SK-N-SH (cell line): ENCODE measurements around the gene EMP1. TPM values are rescaled to one million over a fixed set of nuclear protein-coding genes. Genes with fewer than 3 reads are reported as not detected.

Experiments used
- CTCF ChIA-PET: fragments of 300-600, 350-600 bp; formaldehyde crosslinking; extraction: SDS; loops from one replicate; lab custom pipeline; 2021; lab: Yijun Ruan, JAX
- POLR2A ChIA-PET: fragments of 350-600 bp; sonication (Branson Sonifier 250); formaldehyde crosslinking; extraction: SDS; loops from one replicate; lab custom pipeline; 2020; ENCODE audit warnings: antibody characterized with exemption, inconsistent platforms; lab: Yijun Ruan, JAX
- DNase-seq: peaks from one replicate; pipeline ENCODE4 v3.0.0; 2012
- H2AFZ ChIP-seq: fragments of 200-600 bp; sonication (generic); 2 replicates; pipeline ENCODE4 v1.8.1; 2016; ENCODE audit warnings: antibody characterized with exemption, mild to moderate bottlenecking, low read depth
- H3F3A ChIP-seq: fragments of 200-600 bp; sonication (generic); replicated peaks from 2 replicates; pipeline ENCODE3; 2016; ENCODE audit warnings: antibody characterized with exemption, mild to moderate bottlenecking; ENCODE audit not compliant: insufficient read depth
- H3K27ac ChIP-seq, 2 experiments: fragments of 200-500 bp in 1 of 2; fragments of 200-600 bp in 1 of 2; sonication (Bioruptor generic) in 1 of 2; sonication (generic), shearing (Covaris generic) in 1 of 2; 2 replicates each; pipeline versions ENCODE4 v1.5.1 to v1.6.1; 2014 to 2016; ENCODE audit warnings: low read depth in 2 of 2, inconsistent platforms in 1 of 2, low read length in 1 of 2, mild to moderate bottlenecking in 1 of 2, mixed read lengths in 1 of 2
- H3K27me3 ChIP-seq: fragments of 200-600 bp; sonication (generic), shearing (Covaris generic); 2 replicates; pipeline ENCODE4 v1.6.1; 2016; ENCODE audit warnings: mixed run types; ENCODE audit not compliant: insufficient read depth
- H3K36me3 ChIP-seq, 2 experiments: fragments of 200-500 bp in 1 of 2; fragments of 200-600 bp in 1 of 2; sonication (Bioruptor generic) in 1 of 2; sonication (generic) in 1 of 2; replicated peaks in 1 of 2; 2 replicates each; pipeline versions ENCODE3 to v1.5.1; 2014 to 2016; ENCODE audit warnings: low read length in 1 of 2, mild to moderate bottlenecking in 1 of 2; ENCODE audit not compliant: insufficient read depth in 2 of 2, control insufficient read depth in 1 of 2
- H3K4me1 ChIP-seq, 2 experiments: fragments of 200-500 bp in 1 of 2; fragments of 200-600 bp in 1 of 2; sonication (Bioruptor generic) in 1 of 2; sonication (generic), shearing (Covaris generic) in 1 of 2; 2 replicates each; pipeline versions ENCODE4 v1.5.1 to v1.6.1; 2014 to 2016; ENCODE audit warnings: low read depth in 1 of 2, low read length in 1 of 2, mixed run types in 1 of 2; ENCODE audit not compliant: insufficient read depth in 2 of 2, control insufficient read depth in 1 of 2
- H3K4me2 ChIP-seq: fragments of 200-600 bp; sonication (generic), shearing (Covaris generic); 2 replicates; pipeline ENCODE4 v1.6.1; 2017; ENCODE audit warnings: mixed run types
- H3K4me3 ChIP-seq, 2 experiments: fragments of 200-500 bp in 1 of 2; fragments of 200-600 bp in 1 of 2; sonication (Bioruptor generic) in 1 of 2; sonication (generic), shearing (Covaris generic) in 1 of 2; 2 replicates each; pipeline versions ENCODE4 v1.5.1 to v1.8.1; 2014 to 2016; ENCODE audit warnings: low read depth in 2 of 2, inconsistent platforms in 1 of 2, low read length in 1 of 2, mild to moderate bottlenecking in 1 of 2, mixed read lengths in 1 of 2, moderate library complexity in 1 of 2
- H3K79me2 ChIP-seq: fragments of 200-600 bp; sonication (generic); 2 replicates; pipeline ENCODE4 v1.8.1; 2017; ENCODE audit warnings: mild to moderate bottlenecking; ENCODE audit not compliant: insufficient read depth
- H3K9ac ChIP-seq: fragments of 200-600 bp; sonication (generic); 2 replicates; pipeline ENCODE4 v1.6.1; 2017; ENCODE audit warnings: mixed run types
- H3K9me2 ChIP-seq: fragments of 200-600 bp; sonication (generic); 2 replicates; pipeline ENCODE4 v1.6.1; 2017; ENCODE audit warnings: mixed run types
- H3K9me3 ChIP-seq: fragments of 200-600 bp; sonication (generic); 2 replicates; pipeline ENCODE4 v1.6.1; 2017; ENCODE audit warnings: mixed run types, mild to moderate bottlenecking, moderate library complexity
- H4K20me1 ChIP-seq: fragments of 200-600 bp; sonication (generic); 2 replicates; pipeline ENCODE4 v1.6.1; 2017; ENCODE audit warnings: mild to moderate bottlenecking, mixed run types; ENCODE audit not compliant: insufficient read depth
- CTCF ChIP-seq: fragments of 200-600 bp; sonication (generic); IDR thresholded peaks from 2 replicates; pipeline ENCODE4 v1.6.1; 2017; ENCODE audit warnings: antibody characterized with exemption, mild to moderate bottlenecking, moderate library complexity
- FOXJ3 ChIP-seq: sonication (generic); formaldehyde crosslinking; IDR thresholded peaks from 2 replicates; pipeline ENCODE4 v1.5.1; 2020; ENCODE audit warnings: mild to moderate bottlenecking, missing genetic modification reagents
- GATA2 ChIP-seq: sonication (generic); formaldehyde crosslinking; IDR thresholded peaks from 2 replicates; pipeline ENCODE4 v1.5.0; 2020; ENCODE audit warnings: mild to moderate bottlenecking, missing genetic modification reagents
- MAX ChIP-seq: IDR thresholded peaks from 2 replicates; pipeline ENCODE4 v1.4.0; 2012; ENCODE audit warnings: low read depth
- NFIC ChIP-seq: IDR thresholded peaks from 2 replicates; pipeline ENCODE4 v1.4.0; 2012; ENCODE audit warnings: borderline replicate concordance
- NRF1 ChIP-seq: IDR thresholded peaks from 2 replicates; pipeline ENCODE4 v1.6.1; 2012; ENCODE audit warnings: low read depth, mild to moderate bottlenecking, low read length
- RAD21 ChIP-seq: IDR thresholded peaks from 2 replicates; pipeline ENCODE4 v1.6.1; 2012; ENCODE audit warnings: mild to moderate bottlenecking, low read length
- REST ChIP-seq: IDR thresholded peaks from 2 replicates; pipeline ENCODE4 v1.6.1; 2012; ENCODE audit warnings: mild to moderate bottlenecking, low read depth, low read length, moderate library complexity
- RFX5 ChIP-seq: IDR thresholded peaks from 2 replicates; pipeline ENCODE4 v1.6.1; 2012; ENCODE audit warnings: mild to moderate bottlenecking, improper control_type of control experiment, low read length
- SMC3 ChIP-seq: IDR thresholded peaks from 2 replicates; pipeline ENCODE4 v1.6.1; 2012; ENCODE audit warnings: low read depth, low read length, improper control_type of control experiment
- USF1 ChIP-seq: IDR thresholded peaks from 2 replicates; pipeline ENCODE4 v1.4.0; 2012; ENCODE audit warnings: low read depth, borderline replicate concordance
- USF2 ChIP-seq: fragments of 150-350 bp; IDR thresholded peaks from 2 replicates; pipeline ENCODE4 v1.6.1; 2017; ENCODE audit warnings: antibody characterized with exemption, low read length, low read depth, borderline replicate concordance
- ZBTB33 ChIP-seq: IDR thresholded peaks from 2 replicates; pipeline ENCODE4 v1.4.0; 2012; ENCODE audit warnings: low read depth, borderline replicate concordance
- WGBS: methylation state at CpG from one replicate; pipeline ENCODE4 v1.1.6; 2017; ENCODE audit warnings: low lambda C conversion rate; 5-methylcytosine and 5-hydroxymethylcytosine counted together
- polyA plus RNA-seq, 3 experiments: library from polyadenylated mRNA; depleted of rRNA; stranded (reverse); fragments of >200 nt; gene quantifications; 2 replicates each; pipeline ENCODE4 v1.2.3, GENCODE V29; 2012

The EMP1 gene
- polyA plus RNA-seq, 1 of the 3 experiments (the other 2 are of a cell fraction): 67.4 TPM

- Histone ChIP-seq H3K9me3 (no peaks in the 10 kb centered on the region), H3K4me3 (no peak overlapping the region), H3K27ac (peak overlapping the region in 1 of 2 experiments; percentile 46; a peak in 2 of 4 replicates), H3K9ac (no peak overlapping the region), H3K36me3 (no peaks in the 10 kb centered on the region), H3K4me1 (peaks cover 0 to 13% of the 10 kb centered on the region in 2 experiments; a peak in 1 of 4 replicates), H3K9me2 (no peaks in the 10 kb centered on the region), H3K27me3 (no peaks in the 10 kb centered on the region), H3K4me2 (no peak overlapping the region), H4K20me1 (no peaks in the 10 kb centered on the region)
- WGBS: 30% methylated on average over 3 of the region's 3 CpGs
- ChIA-PET CTCF (no interaction called here), POLR2A (no interaction called here)
- DNase-seq: no peak
- TF ChIP-seq RFX5 (no peak), CTCF (no peak), GATA2 (CRISPR knock-in tag) (no peak), SMC3 (no peak), USF1 (no peak), NFIC (no peak)
- TF ChIP-seq, all 33 proteins: peak for 0
- Histone ChIP-seq H3K79me2 (no peaks in the 10 kb centered on the region), H3F3A (peaks cover 5% of the 10 kb centered on the region), H2AFZ (peak overlapping the region; percentile 18; the same call in 1 of the 2 replicates)
These were observed 42.4 kb upstream of the EMP1 start for GRCh38 chr12:13154027-13154538.

- H3K9me2 ChIP-seq: no peaks in the 10 kb centered on the region
- H3K9ac ChIP-seq: no peak overlapping the region
- H3K27ac ChIP-seq: peak overlapping the region in 1 of 2 experiments; percentile 46; a peak in 2 of 4 replicates
- H4K20me1 ChIP-seq: no peaks in the 10 kb centered on the region
- peaks cover 0 to 13% of the 10 kb centered on the region in 2 experiments; a peak in 1 of 4 replicates for H3K4me1 ChIP-seq
- H3F3A ChIP-seq: peaks cover 5% of the 10 kb centered on the region
- no peak for DNase-seq
- ChIA-PET CTCF (interaction anchor here (1.6 kb wide), 1 partner anchor 57 kb away, joined by 4 read pairs; no protein-coding TSS in a partner anchor), POLR2A (no interaction called here)
- no peaks in the 10 kb centered on the region for H3K27me3 ChIP-seq
- H3K36me3 ChIP-seq: no peaks in the 10 kb centered on the region
- H3K4me3 ChIP-seq: no peak overlapping the region
- H2AFZ ChIP-seq: peak overlapping the region; percentile 30; the same call in 1 of the 2 replicates
- no peak overlapping the region for H3K4me2 ChIP-seq
- H3K79me2 ChIP-seq: no peaks in the 10 kb centered on the region
- no peaks in the 10 kb centered on the region for H3K9me3 ChIP-seq
- TF ChIP-seq CTCF (no peak), SMC3 (no peak), MAX (no peak), FOXJ3 (CRISPR knock-in tag) (no peak), RAD21 (no peak), ZBTB33 (no peak), USF2 (no peak), NRF1 (no peak), REST (no peak), GATA2 (CRISPR knock-in tag) (no peak)
These were observed 41.7 kb upstream of the EMP1 start for GRCh38 chr12:13154831-13155230.
